Astrocyte (in vitro differentiated cells and primary cell): ENCODE data around the gene ADARB2. TPM values are rescaled to one million over a fixed set of nuclear protein-coding genes. Genes with fewer than 3 reads are reported as not detected.
"Not testable (repeated sequence)": the region's sequence is repeated elsewhere in the genome, so short reads cannot be mapped to it uniquely, and the experiment has no call there.

Experiments used
- DNase-seq: peaks from one replicate; pipeline ENCODE4 v3.0.0-alpha.2; 2010; ENCODE audit warnings: low read depth
- FAIRE-seq: peaks from 2 replicates; lab custom pipeline; 2011; peaks lifted over from hg19 to GRCh38; lab: Jason Lieb, UNC
- H2AFZ ChIP-seq: 2 replicates; pipeline ENCODE4 v1.6.0; 2012; ENCODE audit warnings: low read depth, low read length, inconsistent platforms
- H3K27ac ChIP-seq: 2 replicates; pipeline ENCODE4 v1.5.1; 2011; ENCODE audit warnings: low read depth, low read length, inconsistent platforms
- H3K27me3 ChIP-seq: 2 replicates; pipeline ENCODE4 v1.6.0; 2011; ENCODE audit warnings: low read length, inconsistent platforms; ENCODE audit not compliant: insufficient read depth
- H3K36me3 ChIP-seq: 2 replicates; pipeline ENCODE4 v1.5.1; 2011; ENCODE audit warnings: low read length, inconsistent platforms; ENCODE audit not compliant: insufficient read depth
- H3K4me1 ChIP-seq: 2 replicates; pipeline ENCODE4 v1.5.1; 2011; ENCODE audit warnings: low read length, inconsistent platforms; ENCODE audit not compliant: insufficient read depth
- H3K4me2 ChIP-seq: 2 replicates; pipeline ENCODE4 v1.6.0; 2012; ENCODE audit warnings: low read length, inconsistent platforms
- H3K4me3 ChIP-seq: 2 replicates; pipeline ENCODE4 v1.5.1; 2011; ENCODE audit warnings: low read depth, mild to moderate bottlenecking, low read length, inconsistent platforms; ENCODE audit not compliant: insufficient read depth
- H3K79me2 ChIP-seq: 2 replicates; pipeline ENCODE4 v1.6.0; 2012; ENCODE audit warnings: mild to moderate bottlenecking, low read length, inconsistent platforms; ENCODE audit not compliant: insufficient read depth
- H3K9ac ChIP-seq: 2 replicates; pipeline ENCODE4 v1.6.0; 2012; ENCODE audit warnings: mild to moderate bottlenecking, low read length, inconsistent platforms
- H3K9me3 ChIP-seq: 2 replicates; pipeline ENCODE4 v1.5.1; 2012; ENCODE audit warnings: low read depth, mild to moderate bottlenecking, low read length, inconsistent platforms; ENCODE audit not compliant: insufficient read depth
- H4K20me1 ChIP-seq: 2 replicates; pipeline ENCODE4 v1.6.0; 2012; ENCODE audit warnings: low read length, inconsistent platforms; ENCODE audit not compliant: insufficient read depth
- H3K27ac Mint-ChIP-seq: one replicate; pipeline ENCODE4 v1.8.0; 2021; ENCODE audit warnings: mild to moderate bottlenecking, mixed read lengths; ENCODE audit not compliant: unreplicated experiment
- H3K27me3 Mint-ChIP-seq: one replicate; pipeline ENCODE4 v1.8.0; 2021; ENCODE audit warnings: low read depth, mixed read lengths; ENCODE audit not compliant: unreplicated experiment
- H3K36me3 Mint-ChIP-seq: one replicate; pipeline ENCODE4 v1.8.0; 2021; ENCODE audit warnings: low read depth, mixed read lengths; ENCODE audit not compliant: unreplicated experiment
- H3K4me1 Mint-ChIP-seq: one replicate; pipeline ENCODE4 v1.8.0; 2021; ENCODE audit warnings: low read depth, mixed read lengths; ENCODE audit not compliant: unreplicated experiment
- H3K4me3 Mint-ChIP-seq: one replicate; pipeline ENCODE4 v1.8.0; 2021; ENCODE audit warnings: mild to moderate bottlenecking, moderate library complexity, mixed read lengths; ENCODE audit not compliant: unreplicated experiment
- H3K9me3 Mint-ChIP-seq: one replicate; pipeline ENCODE4 v1.8.0; 2021; ENCODE audit warnings: mild to moderate bottlenecking, mixed read lengths; ENCODE audit not compliant: unreplicated experiment
- CTCF ChIP-seq: IDR thresholded peaks from 2 replicates; pipeline ENCODE4 v1.5.1; 2011; ENCODE audit warnings: low read depth, mild to moderate bottlenecking, inconsistent platforms, low read length, moderate library complexity; ENCODE audit not compliant: insufficient read depth
- EZH2 ChIP-seq: IDR thresholded peaks from 2 replicates; pipeline ENCODE4 v1.6.1; 2012; ENCODE audit warnings: mild to moderate bottlenecking, low read length, inconsistent platforms; ENCODE audit not compliant: insufficient read depth
- total RNA-seq: library from RNA; stranded (reverse); gene quantifications from 2 replicates; pipeline ENCODE4 v1.2.1, GENCODE V29; 2021

ADARB2 gene
- total RNA-seq, 1 donor from 2014 or later, result 0.18 TPM

GRCh38 chr10:1461016-1461415 is 276.3 kb downstream of the ADARB2 start:
- Histone ChIP-seq H3K4me3 (no peak overlapping the region), H4K20me1 (no peaks in the 10 kb centered on the region), H3K36me3 (no peaks in the 10 kb centered on the region), H3K27ac (no peak overlapping the region), H3K27me3 (no peaks in the 10 kb centered on the region), H3K9ac (no peak overlapping the region), H3K79me2 (no peaks in the 10 kb centered on the region), H3K4me2 (no peak overlapping the region), H3K4me1 (no peaks in the 10 kb centered on the region), H2AFZ (no peak overlapping the region), H3K9me3 (peaks cover 15% of the 10 kb centered on the region)
- H3K4me1 Mint-ChIP-seq, result peaks cover 14% of the 10 kb centered on the region
- no peak overlapping the region for H3K27ac Mint-ChIP-seq
- no peak overlapping the region for H3K4me3 Mint-ChIP-seq
- no peaks in the 10 kb centered on the region for H3K9me3 Mint-ChIP-seq
- no peaks in the 10 kb centered on the region for H3K36me3 Mint-ChIP-seq
- no peak for TF ChIP-seq EZH2
- no peak for TF ChIP-seq CTCF
- H3K27me3 Mint-ChIP-seq, result peaks cover 22% of the 10 kb centered on the region
- DNase-seq, result no peak
- FAIRE-seq, result no peak

GRCh38 chr10:1459664-1460063 is 277.7 kb downstream of the ADARB2 start:
- H3K27ac Mint-ChIP-seq, H3K27me3 ChIP-seq, H4K20me1 ChIP-seq, H3K4me2 ChIP-seq, FAIRE-seq, H3K4me1 Mint-ChIP-seq, H3K27ac ChIP-seq, H3K4me3 ChIP-seq, H3K79me2 ChIP-seq, H2AFZ ChIP-seq, H3K9ac ChIP-seq, DNase-seq, H3K9me3 Mint-ChIP-seq, H3K4me3 Mint-ChIP-seq, H3K36me3 Mint-ChIP-seq, H3K36me3 ChIP-seq, H3K4me1 ChIP-seq: not testable (repeated sequence)
- H3K27me3 Mint-ChIP-seq, result peaks cover 25% of the 10 kb centered on the region
- H3K9me3 ChIP-seq, result peaks cover 15% of the 10 kb centered on the region

- no peak overlapping the region for H3K27ac ChIP-seq
- H3K27me3 ChIP-seq, result no peaks in the 10 kb centered on the region
- H3K9me3 Mint-ChIP-seq, result no peaks in the 10 kb centered on the region
- H3K4me1 Mint-ChIP-seq, result no peaks in the 10 kb centered on the region
- H3K4me1 ChIP-seq, result no peaks in the 10 kb centered on the region
- no peak overlapping the region for H3K9ac ChIP-seq
- no peak overlapping the region for H2AFZ ChIP-seq
- H3K27ac Mint-ChIP-seq, result no peak overlapping the region
- no peaks in the 10 kb centered on the region for H3K79me2 ChIP-seq
- H4K20me1 ChIP-seq, result no peaks in the 10 kb centered on the region
- no peak overlapping the region for H3K4me2 ChIP-seq
- no peak for TF ChIP-seq EZH2
- TF ChIP-seq CTCF, result no peak
- DNase-seq, result no peak
- no peak overlapping the region for H3K4me3 ChIP-seq
- no peak for FAIRE-seq
- H3K36me3 ChIP-seq, result no peaks in the 10 kb centered on the region
- H3K4me3 Mint-ChIP-seq, result no peak overlapping the region
- H3K27me3 Mint-ChIP-seq, result peaks cover 26% of the 10 kb centered on the region
- no peaks in the 10 kb centered on the region for H3K36me3 Mint-ChIP-seq
- peaks cover 12% of the 10 kb centered on the region for H3K9me3 ChIP-seq
Observed at GRCh38 chr10:1454951-1455350, 282.4 kb downstream of the ADARB2 start.
